Amniotic epithelial cell (primary cell): ENCODE measurements around the gene PCBP3.
A peak's percentile ranks its signal among the peaks of the same experiment; 100 is the strongest.
"Not testable (repeated sequence)": the region's sequence is repeated elsewhere in the genome, so short reads cannot be mapped to it uniquely, and the experiment has no call there.

Source experiments
- DNase-seq: peaks from one replicate; pipeline ENCODE4 v3.0.0-alpha.2; 2010; ENCODE audit warnings: low read depth

PCBP3 gene

DNA sequence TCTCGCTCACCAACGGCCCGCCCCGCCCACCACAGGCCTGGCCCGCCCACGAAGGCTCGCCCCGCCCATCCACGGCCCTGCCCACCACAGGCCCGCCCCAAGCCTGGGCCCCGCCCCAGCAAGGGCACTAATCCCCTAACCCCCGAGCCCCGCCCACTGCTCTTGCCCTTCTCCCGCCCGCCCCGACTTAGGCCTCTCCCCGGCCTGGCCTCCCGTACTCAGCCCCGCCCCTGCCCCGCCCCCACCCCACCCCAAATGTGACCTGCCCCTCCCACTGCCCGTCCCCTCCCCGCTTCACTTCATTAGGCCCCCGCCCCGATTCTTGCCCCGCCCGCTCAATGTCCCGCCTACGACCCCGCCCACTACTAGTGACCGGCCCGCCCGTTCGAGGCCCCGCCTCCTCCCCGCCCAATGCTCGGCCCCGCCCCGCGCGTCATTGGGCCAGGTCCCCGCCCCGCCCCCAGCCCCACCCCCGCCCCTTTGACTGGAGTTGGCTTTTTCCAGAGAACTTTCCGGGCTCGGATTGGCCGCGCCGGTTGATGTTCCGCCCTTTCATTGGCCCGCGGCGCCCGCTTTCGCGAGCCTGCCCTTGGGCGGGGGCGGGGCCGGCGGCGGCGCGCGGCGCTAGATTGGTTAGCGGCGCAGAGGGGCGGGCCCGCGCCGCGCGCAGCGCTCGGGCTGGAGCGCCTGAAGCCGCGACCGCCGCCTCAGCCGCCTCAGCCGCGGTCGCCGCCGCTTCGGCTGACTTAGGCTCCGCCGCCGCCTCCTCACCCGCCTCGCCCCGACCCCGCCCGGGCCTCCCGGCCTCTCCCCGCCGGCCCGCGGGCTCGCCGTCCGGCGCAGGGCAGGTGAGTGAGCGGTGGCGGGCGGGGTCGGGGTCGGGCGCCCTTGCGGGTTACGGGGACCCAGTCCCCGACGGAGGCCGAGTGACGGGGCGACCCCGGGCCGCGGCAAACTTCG lies at the start of gene PCBP3:
TSS of gene PCBP3 (plus strand) at position 705 of the 960 bp plus-strand sequence. CDS start 206,361 bp downstream, outside the sequence.
- DNase-seq, result peak; percentile 93

- no peak for DNase-seq
Measured at GRCh38 chr21:45594721-45595489, 48.6 kb upstream of the PCBP3 start.

- DNase-seq, result no peak
Measured at GRCh38 chr21:45595574-45596295, 47.8 kb upstream of the PCBP3 start.

- no peak for DNase-seq
Measured at GRCh38 chr21:45596704-45597318, 46.7 kb upstream of the PCBP3 start.

- no peak for DNase-seq
Measured at GRCh38 chr21:45598109-45598508, 45.4 kb upstream of the PCBP3 start.

GRCh38 chr21:45598666-45599065 lies 44.9 kb upstream of the PCBP3 start:
- DNase-seq, result no peak

DNA sequence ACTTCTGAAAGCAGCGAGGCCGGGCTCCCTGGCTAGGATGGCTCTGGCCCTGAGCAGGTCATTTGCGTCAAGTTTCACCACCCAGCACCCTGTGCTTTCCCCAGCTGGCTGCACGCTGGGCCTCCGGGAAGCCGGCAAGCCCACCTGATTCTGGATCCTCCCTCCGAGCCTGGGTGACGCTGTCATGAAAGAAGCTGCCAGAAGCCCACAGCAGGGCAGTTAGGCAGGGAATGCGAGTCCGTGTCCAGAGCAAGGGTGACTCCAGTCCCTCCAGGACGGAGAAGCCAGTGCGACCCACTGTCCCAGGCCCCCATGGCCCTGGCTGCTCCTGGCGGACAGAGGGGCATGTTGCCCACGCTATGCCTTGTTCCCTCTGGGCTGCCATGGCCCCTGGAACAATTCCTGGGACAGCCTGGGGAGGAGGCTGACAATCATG lies 44.4 kb upstream of the PCBP3 start:
- DNase-seq, result no peak

GRCh38 chr21:45600248-45600647 lies 43.3 kb upstream of the PCBP3 start:
- DNase-seq, result no peak

GRCh38 chr21:45601551-45601950 lies 42.0 kb upstream of the PCBP3 start:
- DNase-seq, result no peak

DNA sequence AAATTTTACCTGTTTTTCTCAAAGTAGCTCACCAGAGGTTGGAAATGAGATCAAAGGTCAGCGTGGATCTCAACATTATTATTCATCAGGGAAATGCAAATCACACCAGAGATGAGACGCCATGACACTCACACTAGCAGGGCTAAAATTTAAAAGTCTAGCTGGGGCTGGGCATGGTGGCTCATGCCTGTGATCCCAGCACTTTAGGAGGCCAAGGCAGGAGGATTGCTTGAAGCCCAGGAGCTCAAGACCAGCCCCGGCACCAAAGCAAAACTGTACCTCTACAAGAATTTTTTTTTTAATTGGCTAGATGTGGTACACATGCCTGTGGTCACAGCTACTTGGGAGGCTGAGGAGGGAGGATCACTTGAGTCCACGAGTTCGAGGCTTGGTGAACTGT lies 41.4 kb upstream of the PCBP3 start:
- no peak for DNase-seq

DNA sequence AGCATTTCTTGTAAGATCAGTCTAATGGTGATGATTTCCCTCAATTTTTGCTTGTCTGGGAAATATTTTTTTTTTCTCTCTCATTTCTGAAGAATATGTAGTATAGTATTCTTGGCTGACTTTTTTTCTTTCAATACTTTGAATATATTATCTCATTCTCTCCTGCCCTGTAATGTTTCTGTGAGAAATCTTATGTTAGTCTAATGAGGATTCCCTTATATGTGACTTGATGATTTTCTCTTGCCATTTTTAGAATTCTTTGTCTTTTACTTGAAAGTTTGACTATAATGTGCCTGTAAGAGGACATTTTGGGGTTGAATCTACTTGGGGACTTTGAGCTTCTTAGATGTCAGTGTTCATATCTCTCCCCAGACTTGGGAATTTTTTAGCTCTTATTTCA lies 40.0 kb upstream of the PCBP3 start:
- DNase-seq, result no peak

DNA sequence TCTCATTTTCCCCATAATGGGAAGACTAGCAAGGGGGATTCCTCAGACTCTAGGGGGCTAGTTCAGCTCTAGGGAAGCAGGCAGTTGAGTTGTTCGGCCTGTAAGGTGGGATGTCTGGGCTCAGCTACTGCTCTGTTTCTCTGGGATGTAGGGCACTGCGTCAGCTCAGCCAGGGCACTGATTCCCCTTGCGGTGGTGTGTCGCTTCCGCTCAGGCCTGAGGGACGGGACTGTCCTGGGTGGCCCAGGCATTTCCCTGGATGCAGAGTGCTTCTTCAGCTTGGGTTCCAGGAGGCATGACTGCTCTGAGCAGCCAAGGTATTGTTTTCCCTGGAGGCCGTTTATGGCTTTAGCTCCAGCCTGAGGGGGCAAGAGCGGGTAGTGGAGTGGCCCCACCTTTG lies 38.8 kb upstream of the PCBP3 start:
- not testable (repeated sequence) for DNase-seq

- DNase-seq, result peak; percentile 44
Measured at GRCh38 chr21:45607021-45607908, 36.3 kb upstream of the PCBP3 start.

GRCh38 chr21:45607909-45608295 lies 35.6 kb upstream of the PCBP3 start:
- DNase-seq, result no peak

DNA sequence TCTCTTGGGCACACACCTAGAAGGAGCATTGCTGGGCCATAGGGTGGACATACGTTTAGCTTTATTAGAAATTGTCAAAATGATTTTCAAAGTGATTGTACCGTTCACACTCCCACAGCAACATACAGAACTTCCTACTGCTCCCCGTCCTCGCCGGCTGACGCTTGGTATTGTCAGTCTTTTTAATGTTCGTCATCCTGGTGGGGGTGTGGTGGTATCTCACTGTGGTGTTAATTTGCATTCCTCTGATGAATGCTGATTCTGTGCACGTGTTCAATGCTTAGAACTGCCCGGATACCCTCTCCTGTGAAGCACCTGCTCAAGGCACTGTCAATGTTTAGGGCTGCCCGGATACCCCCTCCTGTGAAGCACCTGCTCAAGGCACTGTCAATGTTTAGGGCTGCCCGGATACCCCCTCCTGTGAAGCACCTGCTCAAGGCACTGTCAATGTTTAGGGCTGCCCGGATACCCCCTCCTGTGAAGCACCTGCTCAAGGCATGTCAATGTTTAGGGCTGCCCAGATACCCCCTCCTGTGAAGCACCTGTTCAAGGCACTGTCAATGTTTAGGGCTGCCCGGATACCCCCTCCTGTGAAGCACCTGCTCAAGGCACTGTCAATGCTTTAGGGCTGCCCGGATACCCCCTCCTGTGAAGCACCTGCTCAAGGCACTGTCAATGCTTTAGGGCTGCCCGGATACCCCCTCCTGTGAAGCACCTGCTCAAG lies 34.6 kb upstream of the PCBP3 start:
- DNase-seq, result not testable (repeated sequence)

DNA sequence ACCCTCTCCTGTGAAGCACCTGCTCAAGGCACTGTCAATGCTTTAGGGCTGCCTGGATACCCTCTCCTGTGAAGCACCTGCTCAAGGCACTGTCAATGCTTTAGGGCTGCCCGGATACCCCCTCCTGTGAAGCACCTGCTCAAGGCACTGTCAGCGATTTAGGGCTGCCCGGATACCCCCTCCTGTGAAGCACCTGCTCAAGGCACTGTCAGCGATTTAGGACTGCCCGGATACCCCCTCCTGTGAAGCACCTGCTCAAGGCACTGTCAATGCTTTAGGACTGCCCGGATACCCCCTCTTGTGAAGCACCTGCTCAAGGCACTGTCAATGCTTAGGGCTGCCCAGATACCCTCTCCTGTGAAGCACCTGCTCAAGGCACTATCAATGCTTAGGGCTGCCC lies 33.9 kb upstream of the PCBP3 start:
- DNase-seq, result not testable (repeated sequence)

GRCh38 chr21:45611296-45611695 lies 32.2 kb upstream of the PCBP3 start:
- DNase-seq, result no peak

DNA sequence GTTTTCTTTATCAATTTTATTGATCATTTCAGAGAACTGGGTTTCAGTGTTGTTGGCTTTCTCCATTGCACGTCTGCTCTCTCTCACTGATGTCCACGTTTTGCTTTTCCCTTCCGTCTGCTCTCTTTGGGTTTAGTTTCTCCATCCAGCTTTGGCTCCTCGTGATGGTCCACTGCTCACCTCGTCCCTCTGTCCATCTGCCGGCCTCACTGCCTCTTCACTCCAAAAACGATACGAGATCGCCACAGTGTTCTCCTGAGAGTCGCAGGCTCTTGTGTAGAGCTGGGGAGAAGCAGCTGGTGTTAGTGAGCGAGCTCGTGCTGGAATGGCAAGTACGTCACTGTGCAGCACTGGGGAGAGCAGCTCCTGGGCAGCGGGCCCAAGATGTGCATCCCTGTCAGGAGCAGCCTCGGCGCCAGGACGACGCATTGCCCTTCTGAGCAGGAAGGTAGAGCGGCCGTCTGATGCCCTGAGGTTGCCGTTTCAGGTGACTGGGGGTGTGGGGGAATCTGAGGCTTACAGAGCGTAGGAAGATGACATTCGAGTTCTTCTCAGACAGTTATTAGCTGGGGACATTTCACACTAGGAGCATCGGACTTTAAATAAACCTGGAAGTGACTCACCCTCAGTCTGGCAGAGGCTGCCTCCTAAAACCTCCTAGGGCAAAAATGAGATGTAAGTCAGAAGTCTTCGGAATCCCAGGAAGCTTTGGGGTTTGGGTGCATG lies 31.4 kb upstream of the PCBP3 start:
- DNase-seq, result no peak

- not testable (repeated sequence) for DNase-seq
Measured at GRCh38 chr21:45612665-45613019, 30.9 kb upstream of the PCBP3 start.
